HG02943 (cell line): ENCODE measurements around the gene APOL2.
"Not testable (repeated sequence)": the region's sequence is repeated elsewhere in the genome, so short reads cannot be mapped to it uniquely, and the experiment has no call there.

Experiments used
- ATAC-seq: cut with Tn5 transposase; IDR thresholded peaks from one replicate; pipeline ENCODE4 v1.9.1; 2021; ENCODE audit warnings: mild to moderate bottlenecking, low read depth, moderate library complexity; ENCODE audit not compliant: unreplicated experiment

APOL2 gene

GRCh38 chr22:36225333-36225922, 13.9 kb downstream of the APOL2 start:
- ATAC-seq, result no peak

GRCh38 chr22:36224245-36224644, 15.1 kb downstream of the APOL2 start:
- ATAC-seq, result no peak

- no peak for ATAC-seq
Observed at GRCh38 chr22:36223504-36223903, 15.8 kb downstream of the APOL2 start.

GRCh38 chr22:36222887-36223450, 16.4 kb downstream of the APOL2 start:
- ATAC-seq, result no peak

- no peak for ATAC-seq
Observed at GRCh38 chr22:36221799-36222751, 17.3 kb downstream of the APOL2 start.

GRCh38 chr22:36220451-36220921, 18.8 kb downstream of the APOL2 start:
- ATAC-seq, result no peak

- ATAC-seq, result no peak
Observed at GRCh38 chr22:36218648-36219193, 20.6 kb downstream of the APOL2 start.

GRCh38 chr22:36215981-36216380, 23.3 kb downstream of the APOL2 start:
- no peak for ATAC-seq

GRCh38 chr22:36213586-36213985, 25.7 kb downstream of the APOL2 start:
- ATAC-seq, result no peak

GRCh38 chr22:36212901-36213300, 26.4 kb downstream of the APOL2 start:
- ATAC-seq, result no peak

GRCh38 chr22:36211237-36211861, 28.0 kb downstream of the APOL2 start:
- no peak for ATAC-seq

GRCh38 chr22:36210224-36210623, 29.1 kb downstream of the APOL2 start:
- ATAC-seq, result no peak

- ATAC-seq, result not testable (repeated sequence)
Observed at GRCh38 chr22:36209488-36209908, 29.8 kb downstream of the APOL2 start.

- no peak for ATAC-seq
Observed at GRCh38 chr22:36208914-36209313, 30.4 kb downstream of the APOL2 start.

GRCh38 chr22:36208162-36208765, 31.1 kb downstream of the APOL2 start:
- ATAC-seq, result no peak

- ATAC-seq, result no peak
Observed at GRCh38 chr22:36206255-36206654, 33.1 kb downstream of the APOL2 start.

- ATAC-seq, result not testable (repeated sequence)
Observed at GRCh38 chr22:36205573-36205972, 33.8 kb downstream of the APOL2 start.

- no peak for ATAC-seq
Observed at GRCh38 chr22:36204632-36205015, 34.7 kb downstream of the APOL2 start.

- ATAC-seq, result no peak
Observed at GRCh38 chr22:36204001-36204631, 35.2 kb downstream of the APOL2 start.

GRCh38 chr22:36203441-36203840, 35.9 kb downstream of the APOL2 start:
- ATAC-seq, result not testable (repeated sequence)
